GM12891 (cell line): Measurements from ENCODE around the gene TMEM214.

Experiments used
- PAX5 ChIP-seq: IDR thresholded peaks from 2 replicates; pipeline ENCODE4 v1.6.1; 2011; ENCODE audit warnings: low read length, moderate library complexity, mild to moderate bottlenecking; ENCODE audit not compliant: insufficient read depth, severe bottlenecking
- POLR2A ChIP-seq: IDR thresholded peaks from 2 replicates; pipeline ENCODE4 v1.6.1; 2011; ENCODE audit warnings: low read depth, low read length, control low read depth
- POLR2AphosphoS5 ChIP-seq: IDR thresholded peaks from 2 replicates; pipeline ENCODE4 v1.6.1; 2011; ENCODE audit warnings: low read depth, low read length, control low read depth
- POU2F2 ChIP-seq: IDR thresholded peaks from 2 replicates; pipeline ENCODE4 v1.6.1; 2011; ENCODE audit warnings: low read depth, mild to moderate bottlenecking, control low read depth, low read length, moderate library complexity
- SPI1 ChIP-seq: IDR thresholded peaks from 2 replicates; pipeline ENCODE4 v1.6.1; 2011; ENCODE audit warnings: low read depth, low read length, control low read depth
- TAF1 ChIP-seq: IDR thresholded peaks from 2 replicates; pipeline ENCODE4 v1.6.1; 2011; ENCODE audit warnings: low read depth, low read length, control low read depth

GRCh38 chr2:27060323-27060722 is 27.6 kb downstream of the TMEM214 start:
- TF ChIP-seq POLR2A (no peak), POLR2AphosphoS5 (no peak), TAF1 (no peak), POU2F2 (no peak), SPI1 (no peak), PAX5 (no peak)
